ENCODE measurements around the gene CTDNEP1. TPM values are rescaled to one million over a fixed set of nuclear protein-coding genes. Genes with fewer than 3 reads are reported as not detected.

CTDNEP1 gene
- total RNA-seq, 1 donor from 2014 or later, result 36.4 TPM

GRCh38 chr17:7243453-7243729, 8.1 kb downstream of the CTDNEP1 start:
- peak overlapping the region; percentile 82 for H3K4me3 ChIP-seq (ENCODE audit: low read depth, low read length)
- no peak for DNase-seq (ENCODE audit: low read depth)
- no peak for TF ChIP-seq CTCF (conservative IDR thresholded peaks at IDR 0.05; ENCODE audit: low read depth, low read length)

DNA sequence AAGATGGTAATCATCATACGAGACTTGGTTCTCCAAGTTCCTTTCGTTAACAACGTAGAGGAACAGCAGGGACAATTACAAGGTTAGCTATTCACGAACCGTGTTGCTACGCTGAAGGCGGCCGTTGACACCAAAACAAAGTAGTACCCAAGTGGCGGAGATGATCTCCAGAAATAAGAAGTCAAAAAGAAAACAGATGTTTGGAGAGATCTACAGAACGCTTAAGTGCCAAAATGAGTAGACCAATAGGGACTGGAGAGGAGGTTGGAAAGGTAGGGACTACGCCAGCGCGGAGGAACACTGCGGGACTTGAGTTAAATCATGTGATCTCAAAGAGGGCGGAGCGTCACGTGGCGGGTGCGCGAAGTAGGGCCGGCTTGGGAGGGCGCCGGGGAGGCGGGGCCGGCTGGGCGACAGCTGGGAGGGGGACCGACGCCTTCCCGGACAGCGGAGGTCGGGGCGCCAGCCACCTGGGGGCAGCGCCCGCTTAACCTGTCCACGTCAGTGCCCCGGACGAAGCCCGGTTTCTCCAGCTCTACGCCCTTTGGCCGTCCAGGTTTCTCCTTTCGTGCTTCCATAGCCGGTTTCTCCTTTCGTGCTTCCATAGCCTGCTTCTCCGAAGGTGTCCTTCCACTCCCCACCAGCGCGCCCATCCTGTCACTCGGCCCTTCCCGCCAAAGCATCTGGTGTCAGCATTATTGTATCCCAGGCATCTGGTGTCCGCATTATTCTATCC, 8.6 kb downstream of the CTDNEP1 start:
- DNase-seq (ENCODE audit: low read depth), result peak; percentile 91
- TF ChIP-seq CTCF (conservative IDR thresholded peaks at IDR 0.05; ENCODE audit: low read depth, low read length), result no peak
- H3K4me3 ChIP-seq (ENCODE audit: low read depth, low read length), result peak overlapping the region; percentile 82

DNA sequence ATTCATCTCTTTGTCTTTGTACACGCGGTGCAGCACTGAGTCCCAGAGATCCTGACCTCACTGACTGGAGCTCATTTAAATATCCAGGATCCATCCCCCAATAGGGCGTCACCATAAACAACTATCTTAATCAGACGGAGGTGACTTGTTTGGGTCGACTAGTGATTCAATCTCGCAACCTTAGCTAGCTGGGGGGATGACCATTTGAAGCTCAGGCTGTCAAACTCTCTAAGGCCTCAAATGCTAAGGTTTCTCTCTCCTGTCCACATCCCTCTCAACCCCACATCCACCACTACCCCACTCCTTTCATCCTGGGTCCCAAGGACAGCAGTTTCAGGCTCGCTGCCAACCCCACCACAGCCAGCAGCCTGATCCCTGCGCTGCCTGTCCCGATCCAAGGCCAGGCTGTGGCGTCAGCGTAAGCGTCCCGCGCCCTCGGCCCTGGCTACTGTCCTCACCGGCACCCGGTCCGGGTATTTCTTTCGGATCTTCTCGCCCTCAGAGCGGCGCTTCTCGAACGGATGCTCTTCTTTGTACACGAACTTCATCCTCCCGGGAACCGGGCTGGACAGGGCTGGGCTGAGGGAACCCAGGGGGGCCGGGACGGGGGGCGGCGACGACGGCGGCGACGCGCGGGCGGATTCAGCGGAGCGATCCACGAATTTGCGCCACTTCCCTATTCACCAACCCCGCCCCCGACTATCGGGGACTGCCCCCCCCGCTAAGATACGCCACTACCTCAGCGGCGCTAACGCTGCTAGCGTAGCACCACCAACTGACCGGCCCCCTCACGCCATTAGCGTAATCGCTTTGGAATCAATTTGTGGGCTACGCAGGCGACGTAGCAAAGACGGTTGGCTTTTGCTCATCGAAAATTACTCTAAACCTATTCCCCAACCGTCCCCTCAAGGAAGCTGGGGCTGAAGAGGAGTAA, 9.5 kb downstream of the CTDNEP1 start, which contains the start of gene GABARAP:
GABARAP (minus strand) TSS at position 667 of the 934 bp plus-strand sequence; CDS start at position 548, 119 bp downstream.
- H3K4me3 ChIP-seq (ENCODE audit: low read depth, low read length), result peak within 1 kb of the TSS; percentile 82
- DNase-seq (ENCODE audit: low read depth), result peak; percentile 68
- TF ChIP-seq CTCF (conservative IDR thresholded peaks at IDR 0.05; ENCODE audit: low read depth, low read length), result no peak

DNA sequence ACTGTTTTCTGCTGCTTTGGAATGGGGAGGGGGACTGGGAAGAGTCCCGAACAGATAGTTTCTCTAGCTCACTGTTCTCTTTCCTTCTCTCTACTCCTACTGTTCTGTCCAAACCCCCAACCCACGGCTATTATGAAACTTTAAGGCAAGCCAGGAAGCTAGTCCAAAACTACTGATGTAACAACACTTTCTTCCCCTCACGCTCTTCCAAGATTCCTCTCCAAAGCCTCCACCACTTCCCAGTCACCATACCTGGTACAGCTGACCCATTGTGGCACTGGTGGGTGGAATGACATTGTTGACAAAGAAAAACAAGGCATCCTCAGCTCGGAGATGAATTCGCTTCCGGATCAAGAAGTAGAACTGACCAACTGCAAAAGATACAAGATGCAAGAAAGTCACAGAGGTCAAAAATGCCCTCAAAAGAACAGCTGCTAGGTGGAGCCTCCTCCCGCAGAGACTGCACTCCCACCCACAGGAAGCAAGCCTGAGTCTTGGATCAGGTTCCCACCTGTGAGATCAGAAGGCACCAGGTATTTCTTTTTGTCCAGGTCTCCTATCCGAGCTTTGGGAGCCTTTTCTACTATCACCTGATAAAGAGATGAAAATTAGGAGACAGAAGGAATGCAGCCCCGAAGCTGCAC, 10.3 kb downstream of the CTDNEP1 start:
- H3K4me3 ChIP-seq (ENCODE audit: low read depth, low read length), result peak overlapping the region; percentile 82
- no peak for TF ChIP-seq CTCF (conservative IDR thresholded peaks at IDR 0.05; ENCODE audit: low read depth, low read length)
- DNase-seq (ENCODE audit: low read depth), result no peak

- no peak for DNase-seq (ENCODE audit: low read depth)
- TF ChIP-seq CTCF (conservative IDR thresholded peaks at IDR 0.05; ENCODE audit: low read depth, low read length), result no peak
- H3K4me3 ChIP-seq (ENCODE audit: low read depth, low read length), result peak overlapping the region; percentile 82
Measured at GRCh38 chr17:7240375-7240774, 11.2 kb downstream of the CTDNEP1 start.

GRCh38 chr17:7239091-7240027, 12.2 kb downstream of the CTDNEP1 start, which contains the start of gene PHF23:
PHF23 (minus strand) TSS chr17:7239457; CDS start chr17:7239279, 178 bp downstream.
- H3K4me3 ChIP-seq (ENCODE audit: low read depth, low read length), result peak within 1 kb of the TSS; percentile 90
- DNase-seq (ENCODE audit: low read depth), result peak; percentile 94
- TF ChIP-seq CTCF (conservative IDR thresholded peaks at IDR 0.05; ENCODE audit: low read depth, low read length), result no peak

All from epithelial cell of proximal tubule (primary cell).